Breast epithelium (tissue), 4 donors: Measurements from ENCODE around the gene ELAVL4. TPM values are rescaled to one million over a fixed set of nuclear protein-coding genes. Genes with fewer than 3 reads are reported as not detected.

Source experiments
- DNase-seq, 2 donors: peaks; one replicate each; pipeline ENCODE4 v3.0.0-alpha.2; 2019; ENCODE audit warnings: low spot score in 2 of 2
- H3K27ac ChIP-seq, 2 donors: fragments of 200-600 bp; sonication (generic) in 1 of 2; one replicate each; pipeline ENCODE4 v1.5.1; 2016 to 2019; ENCODE audit warnings: mild to moderate bottlenecking in 1 of 2
- H3K27me3 ChIP-seq, 2 donors: fragments of 200-600 bp; sonication (generic) in 1 of 2; one replicate each; pipeline versions ENCODE4 v1.5.1 to v1.6.0; 2017 to 2019; ENCODE audit warnings: control low read depth in 1 of 2, mild to moderate bottlenecking in 1 of 2
- H3K36me3 ChIP-seq: fragments of 200-600 bp; one replicate; pipeline ENCODE4 v1.5.1; 2019
- H3K4me1 ChIP-seq, 2 donors: fragments of 200-600 bp; sonication (generic); one replicate each; pipeline ENCODE4 v1.5.1; 2016 to 2019; ENCODE audit warnings: control low read depth in 1 of 2
- H3K4me3 ChIP-seq, 3 donors: fragments of 200-600 bp; sonication (generic); 1 replicate in 2 of 3; 2 replicates in 1 of 3; pipeline ENCODE4 v1.5.1; 2016 to 2019; ENCODE audit warnings: mild to moderate bottlenecking in 3 of 3, moderate library complexity in 2 of 3
- H3K9me3 ChIP-seq, 2 donors: fragments of 200-600 bp; sonication (generic) in 1 of 2; one replicate each; pipeline ENCODE4 v1.5.1; 2016 to 2019; ENCODE audit warnings: control low read depth in 1 of 2
- POLR2A ChIP-seq: fragments of 450-650 bp; IDR thresholded peaks from one replicate; pipeline ENCODE4 v1.6.1; 2016; ENCODE audit warnings: antibody characterized with exemption, mild to moderate bottlenecking, moderate library complexity
- POLR2AphosphoS5 ChIP-seq, 3 donors: sonication (generic); formaldehyde crosslinking; IDR thresholded peaks; one replicate each; pipeline ENCODE4 v1.6.1; 2017; ENCODE audit warnings: antibody characterized with exemption in 3 of 3
- intact Hi-C: fragments of 100-400 bp; cut with DNase I; formaldehyde crosslinking; loops from one replicate; pipeline ENCODE4 v1.15.1; 2023; ENCODE audit warnings: low total_unique reads
- total RNA-seq, 3 donors: library from RNA; depleted of rRNA; stranded (reverse); fragments of >200 nt; gene quantifications; one replicate each; pipeline ENCODE4 v1.1.0, GENCODE V29; 2016
- TF ChIP-seq, protein P1 (sequence below), 3 donors: fragments of 450-650 bp; IDR thresholded peaks; one replicate each; pipeline ENCODE4 v1.5.1; 2016 to 2017; ENCODE audit warnings: antibody characterized with exemption in 3 of 3, mild to moderate bottlenecking in 3 of 3, moderate library complexity in 3 of 3

Gene ELAVL4
- total RNA-seq, 3 donors from 2014 or later, result not detected

DNA sequence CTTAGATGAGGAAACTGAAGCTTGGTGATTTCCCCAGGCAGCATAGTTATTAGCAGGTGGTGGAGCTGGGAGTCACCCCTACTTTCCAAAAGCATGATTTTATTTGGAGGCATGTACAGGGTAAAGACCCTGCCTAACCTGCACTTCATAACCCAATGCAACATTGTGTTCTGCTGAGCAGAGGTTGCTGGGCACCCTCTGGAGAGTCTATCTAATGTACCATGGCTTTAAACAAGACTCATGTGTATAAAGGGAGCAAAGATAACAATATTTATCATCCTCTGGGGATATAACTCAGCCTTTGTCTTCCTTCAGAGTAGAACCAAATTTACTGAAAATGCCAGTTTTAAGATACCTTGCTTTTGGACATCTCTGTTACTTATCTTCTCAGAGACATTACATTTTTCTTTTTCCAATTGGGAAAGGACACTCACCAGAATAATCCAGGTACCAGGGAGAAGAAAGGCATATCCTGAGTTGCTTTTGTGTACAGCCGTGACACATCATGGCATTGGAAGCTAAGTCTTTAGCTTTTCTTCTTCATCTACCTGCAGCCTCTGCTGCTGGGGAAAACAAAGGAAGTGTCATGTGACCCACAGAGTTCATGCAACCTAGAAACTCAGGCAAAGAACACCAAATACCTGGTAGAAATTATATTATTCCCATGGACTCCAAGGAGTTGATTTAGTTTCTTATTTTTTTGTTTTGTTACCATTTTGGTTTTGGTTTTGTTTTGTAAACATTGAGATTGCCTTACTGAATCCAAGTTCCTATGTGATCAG is 39.6 kb downstream of the ELAVL4 start:
- DNase-seq, result no peak
- no peak overlapping the region for H3K27ac ChIP-seq
- no peaks in the 10 kb centered on the region for H3K27me3 ChIP-seq
- H3K36me3 ChIP-seq, result no peaks in the 10 kb centered on the region
- no peaks in the 10 kb centered on the region for H3K9me3 ChIP-seq
- TF ChIP-seq, protein P1, sequence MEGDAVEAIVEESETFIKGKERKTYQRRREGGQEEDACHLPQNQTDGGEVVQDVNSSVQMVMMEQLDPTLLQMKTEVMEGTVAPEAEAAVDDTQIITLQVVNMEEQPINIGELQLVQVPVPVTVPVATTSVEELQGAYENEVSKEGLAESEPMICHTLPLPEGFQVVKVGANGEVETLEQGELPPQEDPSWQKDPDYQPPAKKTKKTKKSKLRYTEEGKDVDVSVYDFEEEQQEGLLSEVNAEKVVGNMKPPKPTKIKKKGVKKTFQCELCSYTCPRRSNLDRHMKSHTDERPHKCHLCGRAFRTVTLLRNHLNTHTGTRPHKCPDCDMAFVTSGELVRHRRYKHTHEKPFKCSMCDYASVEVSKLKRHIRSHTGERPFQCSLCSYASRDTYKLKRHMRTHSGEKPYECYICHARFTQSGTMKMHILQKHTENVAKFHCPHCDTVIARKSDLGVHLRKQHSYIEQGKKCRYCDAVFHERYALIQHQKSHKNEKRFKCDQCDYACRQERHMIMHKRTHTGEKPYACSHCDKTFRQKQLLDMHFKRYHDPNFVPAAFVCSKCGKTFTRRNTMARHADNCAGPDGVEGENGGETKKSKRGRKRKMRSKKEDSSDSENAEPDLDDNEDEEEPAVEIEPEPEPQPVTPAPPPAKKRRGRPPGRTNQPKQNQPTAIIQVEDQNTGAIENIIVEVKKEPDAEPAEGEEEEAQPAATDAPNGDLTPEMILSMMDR (IDR thresholded peaks at IDR 0.05), result no peak
- no peak for TF ChIP-seq POLR2AphosphoS5 (IDR thresholded peaks at IDR 0.05)
- TF ChIP-seq POLR2A, result no peak
- intact Hi-C loops, result no loop called here
- no peaks in the 10 kb centered on the region for H3K4me1 ChIP-seq
- no peak overlapping the region for H3K4me3 ChIP-seq

DNA sequence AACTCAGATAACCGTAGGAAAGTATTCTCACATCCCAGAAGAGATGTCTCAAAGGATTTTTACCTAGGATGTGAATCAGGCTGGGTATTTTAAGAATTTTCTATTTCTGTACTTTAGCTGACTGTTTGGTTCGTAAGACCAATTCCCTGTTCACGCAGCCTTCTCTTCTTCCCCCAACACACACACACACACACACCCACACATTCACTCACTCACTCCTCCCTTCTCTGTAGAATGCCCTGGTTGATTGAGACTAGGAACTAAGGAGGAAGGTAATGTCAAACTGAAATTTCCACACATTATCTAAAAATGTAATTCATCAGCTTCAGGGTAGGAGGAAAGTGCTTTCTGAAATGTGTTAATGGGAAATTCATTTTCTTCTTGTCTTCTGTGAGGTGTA is 43.5 kb downstream of the ELAVL4 start:
- Histone ChIP-seq H3K9me3 (no peaks in the 10 kb centered on the region), H3K27me3 (no peaks in the 10 kb centered on the region), H3K27ac (no peak overlapping the region), H3K4me1 (no peaks in the 10 kb centered on the region), H3K4me3 (no peak overlapping the region), H3K36me3 (no peaks in the 10 kb centered on the region)
- intact Hi-C loops, result no loop called here
- TF ChIP-seq POLR2A (no peak), POLR2AphosphoS5 (IDR thresholded peaks at IDR 0.05) (no peak)
- TF ChIP-seq, protein P1 (IDR thresholded peaks at IDR 0.05), result no peak
- no peak for DNase-seq

DNA sequence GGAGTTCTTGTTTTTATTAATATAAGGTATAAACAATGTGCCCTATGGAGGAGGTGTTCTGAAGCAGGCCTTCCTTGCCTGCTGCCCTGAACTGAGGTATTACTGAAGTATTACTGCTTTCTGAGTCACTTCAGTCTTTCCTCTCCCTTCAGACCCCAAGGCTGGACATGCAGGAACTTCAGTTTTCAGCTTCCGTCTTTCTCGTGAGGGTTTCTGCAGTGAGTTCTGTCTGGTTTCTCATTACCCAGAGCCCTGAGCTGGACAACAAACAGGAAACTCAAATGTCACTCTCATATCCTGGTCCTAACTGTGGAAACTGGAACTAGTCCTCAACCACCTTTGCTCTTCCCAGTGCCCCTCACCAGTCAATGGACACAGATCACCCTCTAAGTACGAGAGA is 46.8 kb downstream of the ELAVL4 start:
- no peak for TF ChIP-seq POLR2A
- TF ChIP-seq, protein P1 (IDR thresholded peaks at IDR 0.05), result no peak
- no peak for TF ChIP-seq POLR2AphosphoS5 (IDR thresholded peaks at IDR 0.05)
- Histone ChIP-seq H3K4me3 (no peak overlapping the region), H3K4me1 (no peaks in the 10 kb centered on the region), H3K27me3 (no peaks in the 10 kb centered on the region), H3K27ac (no peak overlapping the region), H3K36me3 (no peaks in the 10 kb centered on the region), H3K9me3 (no peaks in the 10 kb centered on the region)
- intact Hi-C loops, result no loop called here
- DNase-seq, result no peak

DNA sequence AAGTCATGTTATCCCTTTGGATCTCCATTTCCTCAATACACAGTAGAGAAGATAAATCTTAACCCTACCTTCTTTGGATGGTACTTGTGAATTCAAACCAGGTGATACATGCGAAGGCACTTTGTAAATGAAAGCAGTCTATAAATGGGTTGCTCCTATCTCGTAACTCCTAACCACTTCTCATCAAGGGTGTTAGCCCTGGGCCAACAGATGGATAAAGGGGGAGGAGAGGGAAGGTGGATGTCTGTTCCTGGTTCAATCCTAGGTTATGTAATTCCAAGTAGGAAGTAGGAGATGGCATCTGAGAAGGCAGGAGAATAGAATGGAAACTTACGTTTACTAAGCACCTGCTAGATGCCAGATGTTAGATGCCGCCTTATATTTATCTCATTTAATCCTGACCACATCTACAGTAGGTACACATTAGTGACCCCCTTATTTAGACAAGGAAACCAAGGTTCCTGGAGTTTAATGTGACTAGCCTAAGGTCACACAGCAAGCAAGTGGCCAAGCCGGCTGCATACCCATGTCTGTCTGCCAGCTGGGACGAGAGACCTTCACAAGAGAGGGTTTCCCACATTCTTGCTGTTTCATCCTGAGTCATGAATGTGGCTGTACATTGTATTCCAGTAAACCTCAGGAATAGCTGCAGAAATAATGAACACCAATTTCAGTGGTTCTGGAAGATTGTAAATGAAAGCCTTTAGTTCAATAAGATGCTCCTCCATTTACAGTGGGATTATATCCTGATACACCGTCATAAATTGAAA is 47.7 kb downstream of the ELAVL4 start:
- Histone ChIP-seq H3K4me1 (no peaks in the 10 kb centered on the region), H3K4me3 (no peak overlapping the region), H3K27ac (no peak overlapping the region), H3K9me3 (no peaks in the 10 kb centered on the region), H3K36me3 (no peaks in the 10 kb centered on the region), H3K27me3 (no peaks in the 10 kb centered on the region)
- no peak for TF ChIP-seq POLR2A
- TF ChIP-seq POLR2AphosphoS5 (IDR thresholded peaks at IDR 0.05), result no peak
- TF ChIP-seq, protein P1 (IDR thresholded peaks at IDR 0.05), result no peak
- intact Hi-C loops, result no loop called here
- no peak for DNase-seq

DNA sequence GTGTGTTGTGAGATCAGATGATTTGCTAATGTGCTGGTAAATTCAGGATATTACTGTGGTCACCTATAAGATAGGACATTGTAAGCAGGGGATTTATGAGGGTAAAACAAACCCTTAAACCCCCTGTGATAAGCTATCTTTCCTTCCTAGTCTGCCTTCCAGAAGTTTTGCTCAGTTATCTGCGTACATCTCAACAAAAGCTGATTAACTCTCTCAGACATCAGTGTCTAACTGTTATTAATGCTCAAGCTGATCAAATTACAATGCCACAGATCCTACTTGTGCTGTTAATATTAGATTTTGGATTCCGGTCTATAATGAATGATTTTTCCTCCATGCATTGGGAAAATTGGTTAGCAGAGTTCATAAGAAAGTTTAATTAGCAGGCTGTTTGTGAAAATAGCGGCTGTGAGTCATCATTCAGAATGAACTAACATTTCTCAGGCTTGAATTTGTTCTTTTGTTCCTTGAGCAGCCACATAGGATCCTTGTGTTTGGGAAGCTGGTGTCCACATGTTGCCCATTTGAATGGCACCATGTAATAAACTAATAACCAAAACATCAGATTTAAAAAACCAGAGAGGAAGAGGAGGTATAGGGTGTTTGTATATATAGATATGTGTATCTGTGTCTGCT is 48.7 kb downstream of the ELAVL4 start:
- H3K9me3 ChIP-seq, result no peaks in the 10 kb centered on the region
- H3K27me3 ChIP-seq, result no peaks in the 10 kb centered on the region
- no peak for DNase-seq
- H3K4me3 ChIP-seq, result no peak overlapping the region
- no peaks in the 10 kb centered on the region for H3K36me3 ChIP-seq
- intact Hi-C loops, result no loop called here
- TF ChIP-seq POLR2A, result no peak
- TF ChIP-seq POLR2AphosphoS5 (IDR thresholded peaks at IDR 0.05), result no peak
- TF ChIP-seq, protein P1 (IDR thresholded peaks at IDR 0.05), result no peak
- no peak overlapping the region for H3K27ac ChIP-seq
- no peaks in the 10 kb centered on the region for H3K4me1 ChIP-seq
